ENCODE data around the gene TBC1D3B. TPM values are rescaled to one million over a fixed set of nuclear protein-coding genes. Genes with fewer than 3 reads are reported as not detected.
"Not testable (repeated sequence)": the region's sequence is repeated elsewhere in the genome, so short reads cannot be mapped to it uniquely, and the experiment has no call there.

The TBC1D3B gene
- total and polyA plus RNA-seq, 9 donors = 3.9 to 16.7 (median 5.9) TPM

- not testable (repeated sequence) for H3K27ac ChIP-seq (ENCODE audit: low read length); H3K36me3 ChIP-seq (ENCODE audit: control insufficient read depth, insufficient read depth, low read length); H3K4me3 ChIP-seq (ENCODE audit: low read length); DNase-seq; H3K9me3 ChIP-seq (replicated peaks; ENCODE audit: control insufficient read depth, low read depth, low read length)
- Histone ChIP-seq H3K4me1 (ENCODE audit: control insufficient read depth, insufficient read depth, low read length) (peaks cover 15% of the 10 kb centered on the region), H3K27me3 (ENCODE audit: control insufficient read depth, insufficient read depth, low read length) (peaks cover 45% of the 10 kb centered on the region)
- 98% methylated on average over 4 of the region's 6 CpGs for WGBS (ENCODE audit: insufficient coverage)
Measured at GRCh38 chr17:36181446-36182175, 5.2 kb upstream of the TBC1D3B start.

- H3K27ac ChIP-seq (ENCODE audit: low read length); H3K4me3 ChIP-seq (ENCODE audit: low read length); H3K27me3 ChIP-seq (ENCODE audit: control insufficient read depth, insufficient read depth, low read length); H3K36me3 ChIP-seq (ENCODE audit: control insufficient read depth, insufficient read depth, low read length); H3K9me3 ChIP-seq (replicated peaks; ENCODE audit: control insufficient read depth, low read depth, low read length); H3K4me1 ChIP-seq (ENCODE audit: control insufficient read depth, insufficient read depth, low read length); DNase-seq: not testable (repeated sequence)
- WGBS (ENCODE audit: insufficient coverage) = no CpG with 5 or more reads among the region's 8 CpGs
Measured at GRCh38 chr17:36168836-36169235, 7.6 kb downstream of the TBC1D3B start.

- no peaks in the 10 kb centered on the region for H3K36me3 ChIP-seq (ENCODE audit: control insufficient read depth, insufficient read depth, low read length)
- no peak overlapping the region for H3K27ac ChIP-seq (ENCODE audit: low read length)
- H3K4me3 ChIP-seq (ENCODE audit: low read length) = no peak overlapping the region
- peaks cover 4% of the 10 kb centered on the region for H3K4me1 ChIP-seq (ENCODE audit: control insufficient read depth, insufficient read depth, low read length)
- no peaks in the 10 kb centered on the region for H3K9me3 ChIP-seq (replicated peaks; ENCODE audit: control insufficient read depth, low read depth, low read length)
- WGBS (ENCODE audit: insufficient coverage) = 39% methylated on average over 5 of the region's 10 CpGs
- peaks cover 20% of the 10 kb centered on the region for H3K27me3 ChIP-seq (ENCODE audit: control insufficient read depth, insufficient read depth, low read length)
- DNase-seq = no peak
Measured at GRCh38 chr17:36153895-36154610, 22.4 kb downstream of the TBC1D3B start.

- WGBS (ENCODE audit: insufficient coverage) = 91% methylated on average over 6 of the region's 8 CpGs
- Histone ChIP-seq H3K27me3 (ENCODE audit: control insufficient read depth, insufficient read depth, low read length) (peaks cover 23% of the 10 kb centered on the region), H3K9me3 (replicated peaks; ENCODE audit: control insufficient read depth, low read depth, low read length) (no peaks in the 10 kb centered on the region), H3K4me3 (ENCODE audit: low read length) (no peak overlapping the region), H3K4me1 (ENCODE audit: control insufficient read depth, insufficient read depth, low read length) (peaks cover 4% of the 10 kb centered on the region), H3K36me3 (ENCODE audit: control insufficient read depth, insufficient read depth, low read length) (no peaks in the 10 kb centered on the region), H3K27ac (ENCODE audit: low read length) (no peak overlapping the region)
- no peak for DNase-seq
Measured at GRCh38 chr17:36152639-36153120, 23.8 kb downstream of the TBC1D3B start.

GRCh38 chr17:36151891-36152638, 24.4 kb downstream of the TBC1D3B start:
- no peak for DNase-seq
- H3K4me1 ChIP-seq (ENCODE audit: control insufficient read depth, insufficient read depth, low read length) = peaks cover 4% of the 10 kb centered on the region
- H3K36me3 ChIP-seq (ENCODE audit: control insufficient read depth, insufficient read depth, low read length) = no peaks in the 10 kb centered on the region
- H3K4me3 ChIP-seq (ENCODE audit: low read length) = no peak overlapping the region
- no peaks in the 10 kb centered on the region for H3K9me3 ChIP-seq (replicated peaks; ENCODE audit: control insufficient read depth, low read depth, low read length)
- H3K27ac ChIP-seq (ENCODE audit: low read length) = no peak overlapping the region
- no CpG with 5 or more reads among the region's 4 CpGs for WGBS (ENCODE audit: insufficient coverage)
- peaks cover 27% of the 10 kb centered on the region for H3K27me3 ChIP-seq (ENCODE audit: control insufficient read depth, insufficient read depth, low read length)

- Histone ChIP-seq H3K36me3 (ENCODE audit: control insufficient read depth, insufficient read depth, low read length) (no peaks in the 10 kb centered on the region), H3K4me1 (ENCODE audit: control insufficient read depth, insufficient read depth, low read length) (peaks cover 4% of the 10 kb centered on the region), H3K4me3 (ENCODE audit: low read length) (no peak overlapping the region), H3K27me3 (ENCODE audit: control insufficient read depth, insufficient read depth, low read length) (peaks cover 27% of the 10 kb centered on the region), H3K27ac (ENCODE audit: low read length) (no peak overlapping the region), H3K9me3 (replicated peaks; ENCODE audit: control insufficient read depth, low read depth, low read length) (no peaks in the 10 kb centered on the region)
- 52% methylated on average over 7 of the region's 11 CpGs for WGBS (ENCODE audit: insufficient coverage)
- DNase-seq = no peak
Measured at GRCh38 chr17:36149296-36149820, 27.1 kb downstream of the TBC1D3B start.

- no peak overlapping the region for H3K4me3 ChIP-seq (ENCODE audit: low read length)
- peaks cover 23% of the 10 kb centered on the region for H3K27me3 ChIP-seq (ENCODE audit: control insufficient read depth, insufficient read depth, low read length)
- H3K36me3 ChIP-seq (ENCODE audit: control insufficient read depth, insufficient read depth, low read length) = no peaks in the 10 kb centered on the region
- no peak overlapping the region for H3K27ac ChIP-seq (ENCODE audit: low read length)
- WGBS (ENCODE audit: insufficient coverage) = 0% methylated on average over 1 of the region's 6 CpGs
- no peaks in the 10 kb centered on the region for H3K9me3 ChIP-seq (replicated peaks; ENCODE audit: control insufficient read depth, low read depth, low read length)
- H3K4me1 ChIP-seq (ENCODE audit: control insufficient read depth, insufficient read depth, low read length) = peaks cover 4% of the 10 kb centered on the region
- DNase-seq = peak; percentile 57
Measured at GRCh38 chr17:36148559-36149295, 27.7 kb downstream of the TBC1D3B start.

GRCh38 chr17:36147601-36148000, 28.8 kb downstream of the TBC1D3B start:
- Histone ChIP-seq H3K4me3 (ENCODE audit: low read length) (no peak overlapping the region), H3K4me1 (ENCODE audit: control insufficient read depth, insufficient read depth, low read length) (peaks cover 4% of the 10 kb centered on the region), H3K36me3 (ENCODE audit: control insufficient read depth, insufficient read depth, low read length) (no peaks in the 10 kb centered on the region), H3K27me3 (ENCODE audit: control insufficient read depth, insufficient read depth, low read length) (peaks cover 16% of the 10 kb centered on the region), H3K27ac (ENCODE audit: low read length) (no peak overlapping the region), H3K9me3 (replicated peaks; ENCODE audit: control insufficient read depth, low read depth, low read length) (no peaks in the 10 kb centered on the region)
- WGBS (ENCODE audit: insufficient coverage) = no CpG with 5 or more reads among the region's 3 CpGs
- DNase-seq = no peak

- Histone ChIP-seq H3K4me1 (ENCODE audit: control insufficient read depth, insufficient read depth, low read length) (peaks cover 4% of the 10 kb centered on the region), H3K27me3 (ENCODE audit: control insufficient read depth, insufficient read depth, low read length) (peaks cover 16% of the 10 kb centered on the region), H3K36me3 (ENCODE audit: control insufficient read depth, insufficient read depth, low read length) (no peaks in the 10 kb centered on the region), H3K4me3 (ENCODE audit: low read length) (no peak overlapping the region), H3K9me3 (replicated peaks; ENCODE audit: control insufficient read depth, low read depth, low read length) (no peaks in the 10 kb centered on the region), H3K27ac (ENCODE audit: low read length) (no peak overlapping the region)
- 70% methylated on average over 2 of the region's 5 CpGs for WGBS (ENCODE audit: insufficient coverage)
- DNase-seq = no peak
Measured at GRCh38 chr17:36144981-36145729, 31.3 kb downstream of the TBC1D3B start.

Measured in muscle of leg (tissue), 11 donors.